Measurements from ENCODE around the gene BCL2A1. TPM values are rescaled to one million over a fixed set of nuclear protein-coding genes. Genes with fewer than 3 reads are reported as not detected.
A peak's percentile ranks its signal among the peaks of the same experiment; 100 is the strongest.
"Not testable (repeated sequence)": the region's sequence is repeated elsewhere in the genome, so short reads cannot be mapped to it uniquely, and the experiment has no call there.

The BCL2A1 gene
- total RNA-seq, 1 experiment from 2014 or later, result 4.7 TPM

- H3K4me3 ChIP-seq (ENCODE audit: low read depth in 2 of 2, low read length in 2 of 2), result no peak overlapping the region
- DNase-seq (ENCODE audit: low read depth, low spot score), result no peak
- no peak for ATAC-seq
- ChIA-PET CTCF (no interaction called here), POLR2A (no interaction called here)
- no peak overlapping the region for H3K27ac ChIP-seq (ENCODE audit: low read length)
- no peaks in the 10 kb centered on the region for H3K4me1 ChIP-seq (ENCODE audit: control insufficient read depth, insufficient read depth, low read length)
- in situ Hi-C loops (cut with HindIII; ENCODE audit: low pct_unique_long_range_greater_than_20kb, low sequenced_read_pairs) (no loop called here), intact Hi-C loops (cut with micrococcal nuclease; ENCODE audit: unreplicated experiment) (no loop called here)
- BruUV-seq (replicated peaks), result no TSS peak
- TF ChIP-seq POLR2AphosphoS5 (IDR thresholded peaks at IDR 0.05; ENCODE audit: low read depth, low read length), result 0 out of 2 replicates have a peak, but pooled peaks have one; percentile 18
- TF ChIP-seq TCF7L2 (IDR thresholded peaks at IDR 0.05; ENCODE audit: low read depth, low read length), result no peak
- TF ChIP-seq CTCF (IDR thresholded peaks at IDR 0.05), result no peak
- H3K36me3 ChIP-seq (ENCODE audit: control insufficient read depth, insufficient read depth, low read length), result peaks cover 2% of the 10 kb centered on the region
- H3K27me3 ChIP-seq (ENCODE audit: control insufficient read depth, insufficient read depth, low read length), result no peaks in the 10 kb centered on the region
- peaks cover 68% of the 10 kb centered on the region for H3K9me3 ChIP-seq (ENCODE audit: control insufficient read depth, insufficient read depth, low read depth, low read length)
These were observed 52.7 kb downstream of the BCL2A1 start for GRCh38 chr15:79918278-79918677.

- Histone ChIP-seq H3K4me1 (ENCODE audit: control insufficient read depth, insufficient read depth, low read length) (no peaks in the 10 kb centered on the region), H3K4me3 (ENCODE audit: low read depth in 2 of 2, low read length in 2 of 2) (no peak overlapping the region), H3K27ac (ENCODE audit: low read length) (no peak overlapping the region), H3K36me3 (ENCODE audit: control insufficient read depth, insufficient read depth, low read length) (peaks cover 2% of the 10 kb centered on the region; the same call in 1 of the 2 replicates), H3K9me3 (ENCODE audit: control insufficient read depth, insufficient read depth, low read depth, low read length) (peaks cover 64% of the 10 kb centered on the region), H3K27me3 (ENCODE audit: control insufficient read depth, insufficient read depth, low read length) (no peaks in the 10 kb centered on the region)
- intact Hi-C loops (cut with micrococcal nuclease; ENCODE audit: unreplicated experiment) (no loop called here), in situ Hi-C loops (cut with HindIII; ENCODE audit: low pct_unique_long_range_greater_than_20kb, low sequenced_read_pairs) (no loop called here)
- ATAC-seq (no peak), DNase-seq (ENCODE audit: low read depth, low spot score) (no peak)
- CTCF ChIA-PET, result no interaction called here
- no peak for TF ChIP-seq POLR2AphosphoS5 (IDR thresholded peaks at IDR 0.05; ENCODE audit: low read depth, low read length)
- TF ChIP-seq CTCF (IDR thresholded peaks at IDR 0.05), result no peak
- TF ChIP-seq REST (IDR thresholded peaks at IDR 0.05; ENCODE audit: insufficient read depth in 1 of 2, low read depth in 2 of 2, low read length in 1 of 2), result no peak
- no peak for TF ChIP-seq TCF7L2 (IDR thresholded peaks at IDR 0.05; ENCODE audit: low read depth, low read length)
- no peak for TF ChIP-seq SIN3A (IDR thresholded peaks at IDR 0.05; ENCODE audit: borderline replicate concordance, insufficient read depth, low read depth, low read length)
- no TSS peak for BruUV-seq (replicated peaks)
- POLR2A ChIA-PET, result no interaction called here
These were observed 54.4 kb downstream of the BCL2A1 start for GRCh38 chr15:79916502-79917132.

- DNase-seq (ENCODE audit: low read depth, low spot score); POLR2A ChIA-PET; intact Hi-C loops (cut with micrococcal nuclease; ENCODE audit: unreplicated experiment); CTCF ChIA-PET; H3K27me3 ChIP-seq (ENCODE audit: control insufficient read depth, insufficient read depth, low read length); BruUV-seq (replicated peaks); H3K36me3 ChIP-seq (ENCODE audit: control insufficient read depth, insufficient read depth, low read length); ATAC-seq; H3K4me1 ChIP-seq (ENCODE audit: control insufficient read depth, insufficient read depth, low read length); H3K4me3 ChIP-seq (ENCODE audit: low read depth in 2 of 2, low read length in 2 of 2); H3K27ac ChIP-seq (ENCODE audit: low read length); in situ Hi-C loops (cut with HindIII; ENCODE audit: low pct_unique_long_range_greater_than_20kb, low sequenced_read_pairs): not testable (repeated sequence)
- H3K9me3 ChIP-seq (ENCODE audit: control insufficient read depth, insufficient read depth, low read depth, low read length), result peaks cover 57% of the 10 kb centered on the region
These were observed 55.1 kb downstream of the BCL2A1 start for GRCh38 chr15:79915776-79916501.
